T-helper 1 cell treated with Interleukin-12 subunit alpha and Interleukin-12 subunit beta and Interleukin-4 antibody, amounts not matched to agents 30 μg/mL and 1 μg/mL, for 36 hours (primary cell): Measurements from ENCODE around the gene AK4.

Source experiments
- H3K27ac Mint-ChIP-seq: one replicate; pipeline ENCODE4 v1.8.0; 2021; ENCODE audit warnings: mild to moderate bottlenecking, mixed read lengths
- H3K27me3 Mint-ChIP-seq: one replicate; pipeline ENCODE4 v1.8.0; 2021; ENCODE audit warnings: low read depth, mixed read lengths
- H3K36me3 Mint-ChIP-seq: one replicate; pipeline ENCODE4 v1.8.0; 2021; ENCODE audit warnings: low read depth, mixed read lengths
- H3K4me1 Mint-ChIP-seq: one replicate; pipeline ENCODE4 v1.8.0; 2021; ENCODE audit warnings: low read depth, mixed read lengths
- H3K4me3 Mint-ChIP-seq: one replicate; pipeline ENCODE4 v1.8.0; 2021; ENCODE audit warnings: mild to moderate bottlenecking, moderate library complexity, mixed read lengths
- H3K9me3 Mint-ChIP-seq: one replicate; pipeline ENCODE4 v1.8.0; 2021; ENCODE audit warnings: mixed read lengths

Gene AK4

DNA sequence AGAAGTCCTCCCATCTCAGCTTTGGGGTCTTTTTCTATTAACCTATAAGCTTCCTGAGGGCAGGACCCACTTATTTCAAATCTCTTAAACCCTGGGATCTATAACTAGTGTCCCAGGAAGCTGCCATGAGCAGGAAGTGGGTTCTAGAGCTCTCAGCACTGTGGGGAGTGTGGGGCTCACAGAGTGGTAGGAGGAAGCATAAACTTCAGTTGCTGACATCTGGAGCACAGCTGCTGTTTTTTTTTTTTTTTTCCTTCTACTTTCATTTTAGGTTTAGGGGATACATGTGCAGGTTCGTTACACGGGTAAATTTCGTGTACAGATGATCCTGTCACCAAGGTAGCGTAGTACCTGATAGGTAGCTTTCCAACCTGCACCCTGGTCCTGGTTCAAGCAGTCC, 59.3 kb downstream of the AK4 start:
- H3K27me3 Mint-ChIP-seq: no peaks in the 10 kb centered on the region
- peaks cover 2% of the 10 kb centered on the region for H3K36me3 Mint-ChIP-seq
- peak overlapping the region; percentile 46 for H3K27ac Mint-ChIP-seq
- no peaks in the 10 kb centered on the region for H3K9me3 Mint-ChIP-seq
- H3K4me1 Mint-ChIP-seq: peaks cover 37% of the 10 kb centered on the region
- peak overlapping the region; percentile 38 for H3K4me3 Mint-ChIP-seq

DNA sequence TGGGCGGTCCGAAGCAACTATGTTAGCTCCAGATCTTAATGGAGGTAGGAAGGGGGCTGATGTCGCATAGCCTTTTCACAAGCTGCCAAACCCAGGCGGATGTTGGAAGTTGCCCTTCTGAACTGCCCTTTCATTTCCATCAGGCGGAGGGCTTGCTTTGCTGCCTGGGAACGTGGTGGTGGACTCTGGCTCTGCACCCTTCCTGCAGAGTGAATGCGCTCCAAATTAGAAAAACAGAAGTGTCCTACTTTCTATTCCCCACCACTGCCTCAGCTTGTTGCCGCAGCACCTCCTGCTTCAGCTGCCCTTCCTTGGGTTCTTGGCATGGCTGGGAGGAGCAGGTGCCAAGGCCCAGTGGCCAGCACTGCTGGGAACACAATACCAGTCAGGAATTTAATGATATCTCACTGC, 60.6 kb downstream of the AK4 start:
- Mint-ChIP-seq H3K27ac (no peak overlapping the region), H3K9me3 (no peaks in the 10 kb centered on the region), H3K27me3 (no peaks in the 10 kb centered on the region), H3K4me3 (no peak overlapping the region), H3K4me1 (peaks cover 47% of the 10 kb centered on the region), H3K36me3 (peaks cover 2% of the 10 kb centered on the region)

DNA sequence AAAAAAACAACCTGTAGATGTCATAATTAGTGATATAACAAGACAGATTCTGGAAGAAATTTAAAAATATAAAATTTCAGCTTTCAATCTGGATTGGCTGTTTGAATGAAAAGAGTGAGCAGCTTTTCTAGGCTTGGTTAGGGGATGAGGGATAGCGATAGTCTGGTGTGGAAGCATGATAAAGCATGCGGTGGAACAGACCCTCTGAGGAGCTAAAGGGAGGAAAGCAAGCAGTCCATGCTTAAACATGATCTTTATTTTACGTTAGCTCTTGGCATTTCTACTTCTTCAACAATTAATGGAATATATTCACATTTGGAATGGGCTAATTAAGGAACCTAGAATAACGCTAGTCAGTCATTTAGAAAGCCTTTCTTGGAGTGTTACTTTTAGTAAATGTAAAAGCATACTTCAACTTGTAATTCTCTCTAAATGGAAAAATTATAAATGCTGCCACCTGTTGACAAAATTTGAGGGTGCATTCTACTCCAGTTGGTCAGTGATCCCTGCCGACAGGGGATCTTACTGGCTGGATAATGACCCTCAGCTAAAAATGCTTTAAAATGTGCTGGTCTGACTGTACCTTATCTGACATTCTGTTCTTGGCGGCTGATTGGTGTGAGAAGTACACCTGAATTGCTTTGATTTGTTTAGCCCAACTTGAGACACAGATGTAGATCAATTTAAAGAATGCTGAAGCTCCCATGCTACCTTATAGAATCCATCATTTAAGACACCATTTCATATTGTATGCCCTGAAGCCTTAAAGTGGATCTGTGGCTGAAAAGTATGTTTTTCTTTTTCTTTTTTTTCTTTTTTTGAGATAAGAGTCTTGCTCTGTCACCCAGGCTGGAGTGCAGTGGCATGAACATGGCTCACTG, 61.2 kb downstream of the AK4 start:
- Mint-ChIP-seq H3K27me3 (no peaks in the 10 kb centered on the region), H3K27ac (no peak overlapping the region), H3K4me3 (no peak overlapping the region), H3K4me1 (peaks cover 47% of the 10 kb centered on the region), H3K36me3 (no peaks in the 10 kb centered on the region), H3K9me3 (no peaks in the 10 kb centered on the region)

DNA sequence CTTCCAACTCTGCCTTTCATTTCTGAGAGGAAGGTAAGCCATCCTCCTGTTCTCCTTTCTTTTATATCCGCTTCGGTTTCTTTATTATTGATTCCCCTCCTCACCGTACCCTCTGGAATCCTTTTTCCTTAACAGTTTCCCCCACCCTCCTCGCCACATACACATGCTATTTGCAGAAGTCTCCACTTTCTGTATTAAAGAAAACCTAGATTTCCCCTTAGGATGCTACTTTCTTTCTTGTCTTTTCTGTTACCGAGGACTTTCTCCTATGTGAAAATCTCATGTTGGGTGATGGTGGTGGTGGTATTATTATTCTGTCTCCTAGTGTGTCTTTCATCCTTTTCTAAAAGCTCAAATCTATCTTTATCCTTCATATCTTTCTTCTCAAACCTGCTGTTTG, 62.3 kb downstream of the AK4 start:
- Mint-ChIP-seq H3K36me3 (no peaks in the 10 kb centered on the region), H3K4me1 (peaks cover 56% of the 10 kb centered on the region), H3K27me3 (no peaks in the 10 kb centered on the region), H3K4me3 (no peak overlapping the region), H3K27ac (no peak overlapping the region), H3K9me3 (no peaks in the 10 kb centered on the region)

DNA sequence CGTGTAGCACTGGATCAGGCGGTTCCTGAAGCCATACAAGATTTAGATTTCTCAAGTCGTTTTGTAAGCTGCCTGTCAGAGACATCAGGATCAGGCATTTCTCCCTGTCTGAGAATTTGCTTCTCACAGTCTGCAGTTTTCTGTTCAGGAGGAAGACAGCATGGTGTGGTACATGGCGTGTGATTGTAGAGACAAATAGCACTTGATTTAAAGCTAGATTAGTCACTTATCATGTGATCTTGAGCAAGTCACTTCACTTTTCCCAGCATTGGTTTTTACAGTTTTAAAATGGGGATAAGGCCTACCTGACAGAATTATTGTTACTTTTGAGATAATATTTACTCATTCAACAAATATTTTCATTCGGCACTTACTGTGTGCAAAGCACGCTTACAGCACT, 63.3 kb downstream of the AK4 start:
- Mint-ChIP-seq H3K27ac (no peak overlapping the region), H3K4me3 (no peak overlapping the region), H3K27me3 (no peaks in the 10 kb centered on the region), H3K9me3 (no peaks in the 10 kb centered on the region), H3K36me3 (no peaks in the 10 kb centered on the region), H3K4me1 (peaks cover 60% of the 10 kb centered on the region)

DNA sequence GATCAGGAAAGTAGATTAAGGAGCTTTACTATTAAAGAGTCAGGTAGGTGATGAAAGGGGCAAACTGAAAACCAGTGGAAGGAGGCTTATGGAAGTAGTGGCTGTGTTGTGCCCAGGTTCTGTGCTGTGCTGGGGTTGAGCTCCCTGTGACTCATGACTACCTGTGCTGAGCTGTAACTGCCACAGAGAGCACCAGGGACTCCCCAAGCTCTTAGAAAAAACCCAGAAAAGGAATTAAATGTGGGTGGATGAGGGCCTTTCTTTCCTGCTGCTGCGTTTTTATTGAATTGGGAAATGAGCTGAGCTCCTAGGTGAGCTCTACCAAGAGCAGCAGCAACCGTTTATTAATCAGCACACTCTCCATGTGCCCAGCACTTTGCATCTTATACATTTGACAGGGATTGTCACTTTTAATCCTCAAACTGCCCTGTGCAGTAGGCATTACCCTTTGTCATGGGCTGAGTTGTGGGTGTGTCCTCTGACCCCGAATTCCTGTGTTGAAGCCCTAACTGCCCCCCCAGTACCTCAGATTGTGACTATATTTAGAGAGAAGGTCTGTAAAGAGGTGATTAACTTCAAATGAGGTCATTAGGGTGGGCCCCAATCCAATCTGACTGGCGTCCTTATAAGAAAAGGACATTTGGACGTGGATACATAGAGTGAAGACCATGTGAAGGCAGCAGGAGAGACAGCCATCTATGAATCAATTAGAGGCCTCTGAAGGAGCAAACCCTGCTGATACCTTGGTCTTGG, 65.4 kb downstream of the AK4 start:
- H3K36me3 Mint-ChIP-seq: peaks cover 7% of the 10 kb centered on the region
- no peak overlapping the region for H3K4me3 Mint-ChIP-seq
- H3K27me3 Mint-ChIP-seq: no peaks in the 10 kb centered on the region
- peak overlapping the region; percentile 71 for H3K27ac Mint-ChIP-seq
- H3K9me3 Mint-ChIP-seq: peaks cover 3% of the 10 kb centered on the region
- peaks cover 56% of the 10 kb centered on the region for H3K4me1 Mint-ChIP-seq

DNA sequence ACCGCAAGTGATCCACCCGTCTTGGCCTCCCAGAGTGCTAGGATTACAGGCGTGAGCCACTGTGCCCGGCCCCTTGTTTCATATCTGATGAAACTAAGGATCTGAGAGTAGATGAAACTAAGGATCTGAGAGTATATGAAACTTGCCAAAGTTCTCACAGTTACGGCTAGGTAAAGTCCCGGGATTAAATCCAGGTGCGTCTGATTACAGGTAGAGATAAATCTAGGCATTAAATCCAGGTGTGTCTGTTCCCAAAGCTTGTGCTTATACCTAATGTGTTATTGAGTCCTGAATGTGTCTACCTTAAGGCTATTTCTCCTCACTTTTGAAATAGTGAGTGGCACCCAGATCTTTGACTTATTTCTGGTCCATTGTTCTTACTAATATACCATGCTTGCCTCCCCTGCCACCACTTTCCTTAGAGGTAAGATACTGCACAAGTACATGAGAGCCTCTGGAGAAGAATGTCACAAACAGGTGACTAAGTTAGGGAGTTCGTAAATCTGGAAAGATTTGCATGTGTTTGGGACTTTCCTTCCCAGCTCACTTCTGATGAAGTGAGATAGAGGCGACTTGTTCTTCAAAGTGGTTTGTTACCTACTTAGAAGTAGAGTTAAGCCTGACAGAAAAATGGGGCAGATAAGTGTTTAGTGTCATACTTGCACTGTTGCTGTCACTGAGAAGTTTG, 66.5 kb downstream of the AK4 start:
- Mint-ChIP-seq H3K27me3 (no peaks in the 10 kb centered on the region), H3K4me3 (no peak overlapping the region), H3K4me1 (peaks cover 49% of the 10 kb centered on the region), H3K27ac (peak overlapping the region; percentile 23), H3K9me3 (peaks cover 3% of the 10 kb centered on the region), H3K36me3 (peaks cover 11% of the 10 kb centered on the region)

DNA sequence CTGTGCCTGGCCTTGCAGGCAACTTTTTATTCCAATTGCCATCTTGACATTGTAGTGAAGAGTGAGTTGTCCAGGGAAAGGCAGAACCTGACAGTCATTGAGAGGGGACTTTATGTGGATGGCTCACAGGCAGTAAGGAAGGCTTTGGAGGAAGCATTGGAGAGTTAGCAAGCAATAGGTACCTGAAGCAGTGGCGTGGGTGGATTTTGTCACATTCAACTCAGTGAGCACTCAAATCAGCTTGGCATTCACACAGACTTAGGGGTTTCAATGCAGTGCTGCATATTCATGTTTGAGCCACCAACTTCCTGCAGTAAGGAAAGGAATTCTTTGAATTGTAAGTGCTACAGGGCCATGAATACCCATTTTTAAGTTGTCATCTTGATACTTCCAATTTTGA, 69.0 kb downstream of the AK4 start:
- Mint-ChIP-seq H3K27me3 (no peaks in the 10 kb centered on the region), H3K4me1 (peaks cover 37% of the 10 kb centered on the region), H3K36me3 (peaks cover 17% of the 10 kb centered on the region), H3K27ac (peak overlapping the region; percentile 59), H3K4me3 (no peak overlapping the region), H3K9me3 (peaks cover 3% of the 10 kb centered on the region)

DNA sequence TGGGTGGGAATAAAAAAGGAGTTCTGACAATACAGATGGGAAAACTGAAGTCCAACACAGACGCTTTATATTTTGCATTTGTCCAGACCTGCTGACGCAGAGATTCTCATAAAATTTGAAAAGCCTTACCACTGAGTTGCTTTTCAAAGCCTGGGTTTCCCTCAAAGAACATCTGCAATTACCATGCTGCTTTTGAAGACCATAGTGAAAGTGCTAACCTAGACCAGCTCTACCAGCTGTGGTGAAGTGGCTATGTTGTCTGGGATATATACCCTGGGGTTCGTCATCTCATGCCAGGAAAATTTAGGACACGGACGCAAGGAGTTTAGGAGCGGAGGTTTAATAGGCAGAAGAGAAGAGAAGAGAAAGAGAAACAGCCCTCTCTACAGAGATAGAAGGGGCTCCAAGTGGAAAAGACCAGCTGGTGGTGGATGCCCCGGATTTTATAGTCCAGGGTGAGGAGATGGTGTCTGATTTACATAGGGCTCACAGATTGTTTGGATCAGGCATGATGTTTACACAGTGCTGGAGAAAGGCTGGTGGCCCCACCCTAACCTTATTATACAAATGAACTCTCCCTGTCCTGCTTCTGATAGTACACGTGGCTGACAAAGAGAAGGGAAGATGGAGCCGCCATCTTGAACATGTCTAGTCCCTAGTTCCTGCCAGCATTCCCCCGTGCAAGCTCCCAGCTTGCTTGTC, 73.8 kb downstream of the AK4 start:
- H3K27ac Mint-ChIP-seq: no peak overlapping the region
- peaks cover 6% of the 10 kb centered on the region for H3K4me1 Mint-ChIP-seq
- H3K9me3 Mint-ChIP-seq: no peaks in the 10 kb centered on the region
- H3K36me3 Mint-ChIP-seq: peaks cover 36% of the 10 kb centered on the region
- H3K4me3 Mint-ChIP-seq: no peak overlapping the region
- no peaks in the 10 kb centered on the region for H3K27me3 Mint-ChIP-seq

DNA sequence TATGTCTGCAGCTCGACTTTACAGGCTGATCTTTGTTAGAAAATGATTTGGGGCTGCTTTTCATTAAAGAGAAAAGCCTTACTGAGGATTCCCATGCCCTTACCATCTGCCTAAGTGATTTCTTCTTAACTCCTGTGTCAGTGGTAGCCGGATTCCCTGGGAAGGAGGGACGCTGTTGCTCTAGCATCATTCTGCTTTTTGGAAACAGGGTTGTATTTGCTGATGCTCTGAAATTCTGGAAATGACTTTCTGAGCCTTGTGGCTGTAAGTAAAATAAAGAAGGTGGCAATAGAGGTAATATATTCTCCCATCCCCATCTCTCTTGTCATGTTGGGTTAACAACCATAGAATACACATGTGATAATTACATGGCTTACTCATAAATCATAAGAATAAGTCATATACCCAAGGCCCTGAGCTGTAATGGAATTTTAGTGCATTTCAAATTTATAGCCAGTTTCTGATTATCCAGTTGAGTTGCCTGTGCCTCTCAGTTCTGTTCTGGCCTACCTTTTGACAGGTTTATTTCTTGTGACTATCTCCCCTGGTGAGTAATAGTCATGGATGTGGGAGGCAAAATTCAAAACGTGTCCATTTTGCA, 74.4 kb downstream of the AK4 start:
- H3K9me3 Mint-ChIP-seq: no peaks in the 10 kb centered on the region
- H3K4me3 Mint-ChIP-seq: no peak overlapping the region
- peaks cover 35% of the 10 kb centered on the region for H3K36me3 Mint-ChIP-seq
- no peak overlapping the region for H3K27ac Mint-ChIP-seq
- H3K27me3 Mint-ChIP-seq: no peaks in the 10 kb centered on the region
- H3K4me1 Mint-ChIP-seq: peaks cover under 1% of the 10 kb centered on the region

DNA sequence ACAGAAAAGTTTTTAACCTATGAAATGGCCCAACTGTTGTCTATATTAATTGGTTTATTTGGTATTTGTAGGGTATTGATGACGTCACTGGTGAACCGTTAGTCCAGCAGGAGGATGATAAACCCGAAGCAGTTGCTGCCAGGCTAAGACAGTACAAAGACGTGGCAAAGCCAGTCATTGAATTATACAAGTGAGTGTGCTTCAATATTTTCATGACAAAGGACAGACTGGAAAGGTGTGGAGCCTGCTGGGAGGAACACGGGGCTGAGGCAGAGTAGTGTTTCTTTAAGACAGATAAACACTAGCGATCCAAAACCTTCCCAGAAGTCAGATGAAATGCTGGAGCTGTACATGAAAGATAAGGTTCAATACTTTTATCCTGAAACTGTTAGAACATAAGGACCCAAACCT, 76.7 kb downstream of the AK4 start:
- Mint-ChIP-seq H3K9me3 (no peaks in the 10 kb centered on the region), H3K4me3 (no peak overlapping the region), H3K4me1 (no peaks in the 10 kb centered on the region), H3K36me3 (peaks cover 29% of the 10 kb centered on the region), H3K27me3 (no peaks in the 10 kb centered on the region), H3K27ac (no peak overlapping the region)

DNA sequence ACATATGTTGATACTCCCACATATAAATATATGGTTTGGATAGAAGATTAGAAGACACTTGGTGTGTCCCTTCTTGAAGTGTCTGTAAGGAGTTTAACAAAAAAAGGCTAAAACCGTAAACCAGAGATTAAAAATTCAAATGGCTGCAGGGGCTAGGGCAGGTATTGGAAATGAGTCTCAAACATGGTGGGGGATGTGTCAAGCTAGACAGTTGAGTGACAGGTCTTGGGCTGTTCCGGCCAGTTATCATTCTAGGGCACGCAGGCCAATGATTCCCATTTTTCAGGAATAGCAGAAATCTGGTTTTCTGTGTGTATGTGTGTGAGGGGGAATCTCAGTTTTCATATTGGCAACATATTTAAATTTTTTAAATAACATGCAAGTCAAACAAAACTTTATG, 77.2 kb downstream of the AK4 start:
- no peaks in the 10 kb centered on the region for H3K27me3 Mint-ChIP-seq
- no peaks in the 10 kb centered on the region for H3K9me3 Mint-ChIP-seq
- H3K4me1 Mint-ChIP-seq: peaks cover 3% of the 10 kb centered on the region
- H3K4me3 Mint-ChIP-seq: no peak overlapping the region
- peaks cover 24% of the 10 kb centered on the region for H3K36me3 Mint-ChIP-seq
- no peak overlapping the region for H3K27ac Mint-ChIP-seq

DNA sequence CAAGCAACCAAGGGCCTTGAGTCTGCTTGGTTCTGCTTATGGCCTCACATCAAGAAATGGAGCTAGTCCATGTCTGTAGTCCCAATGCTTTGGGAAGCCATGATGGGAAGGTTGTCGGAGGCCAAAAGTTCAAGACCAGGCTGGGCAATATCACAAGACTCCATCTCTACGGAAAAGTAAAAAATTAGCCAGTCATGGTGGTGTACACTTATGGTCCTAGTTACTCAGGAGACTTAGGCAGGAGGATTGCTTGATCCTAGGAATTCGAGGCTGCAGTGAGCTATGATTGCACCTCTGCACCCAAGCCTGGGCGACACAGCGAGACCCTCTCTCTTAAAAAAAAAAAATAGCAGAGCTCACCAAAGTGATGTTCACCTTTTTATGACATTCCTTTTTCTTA, 81.2 kb downstream of the AK4 start:
- Mint-ChIP-seq H3K36me3 (peaks cover 17% of the 10 kb centered on the region), H3K27me3 (no peaks in the 10 kb centered on the region), H3K27ac (no peak overlapping the region), H3K4me1 (peaks cover 22% of the 10 kb centered on the region), H3K9me3 (no peaks in the 10 kb centered on the region), H3K4me3 (no peak overlapping the region)

DNA sequence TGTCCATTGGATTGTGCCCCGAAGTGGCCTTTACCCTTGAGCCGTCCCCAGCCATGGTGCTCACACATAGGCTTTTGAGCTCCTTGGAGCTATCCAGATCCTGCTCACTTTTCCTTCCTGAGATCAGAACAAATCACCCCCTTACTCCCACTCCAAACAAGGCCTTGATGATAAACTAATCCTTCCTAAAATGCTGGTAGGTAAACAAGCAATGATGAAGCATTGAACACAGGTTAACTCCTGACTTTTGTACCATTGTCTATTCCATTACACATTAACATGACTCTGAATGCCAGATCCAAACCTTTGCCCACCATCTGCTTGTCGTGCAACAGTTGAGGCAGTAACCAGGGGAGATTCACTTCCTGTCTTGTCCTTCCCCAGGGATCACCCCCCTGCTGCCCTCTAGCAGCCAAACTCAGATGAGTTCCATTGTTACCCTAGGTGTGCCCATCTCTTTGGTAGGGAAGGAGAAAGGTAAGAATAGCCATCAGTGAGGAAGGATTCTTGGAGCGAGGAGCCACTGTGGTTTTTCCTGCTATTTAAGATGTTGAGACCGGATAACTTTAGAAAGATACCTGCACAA, 81.8 kb downstream of the AK4 start:
- H3K36me3 Mint-ChIP-seq: peaks cover 11% of the 10 kb centered on the region

More for the DNA sequence above, 81.8 kb downstream of the AK4 start:
- H3K27me3 Mint-ChIP-seq: no peaks in the 10 kb centered on the region
- no peak overlapping the region for H3K27ac Mint-ChIP-seq
- peaks cover 22% of the 10 kb centered on the region for H3K4me1 Mint-ChIP-seq
- no peaks in the 10 kb centered on the region for H3K9me3 Mint-ChIP-seq
- H3K4me3 Mint-ChIP-seq: no peak overlapping the region
